H9 (cell line): ENCODE results near the gene PHACTR2. TPM values are rescaled to one million over a fixed set of nuclear protein-coding genes. Genes with fewer than 3 reads are reported as not detected.

ENCODE experiments used
- DNase-seq: peaks from one replicate; pipeline ENCODE4 v3.0.0-alpha.2; 2017
- H2AFZ ChIP-seq: one replicate; pipeline ENCODE4 v1.6.1; 2013; ENCODE audit warnings: mild to moderate bottlenecking, low read length, control low read depth, moderate library complexity
- H2AK5ac ChIP-seq: 2 replicates; pipeline ENCODE4 v1.6.1; 2013; ENCODE audit warnings: low read length, control low read depth, mixed read lengths; ENCODE audit not compliant: insufficient read length
- H2BK120ac ChIP-seq: one replicate; pipeline ENCODE4 v1.6.1; 2013; ENCODE audit warnings: low read depth, mild to moderate bottlenecking, low read length, control low read depth, inconsistent platforms; ENCODE audit not compliant: poor library complexity, severe bottlenecking
- H2BK12ac ChIP-seq: 2 replicates; pipeline ENCODE4 v1.6.1; 2013; ENCODE audit warnings: low read length, control low read depth, mixed read lengths, low read depth; ENCODE audit not compliant: insufficient read length
- H2BK15ac ChIP-seq: 2 replicates; pipeline ENCODE4 v1.6.1; 2013; ENCODE audit warnings: low read depth, low read length, control low read depth
- H2BK20ac ChIP-seq: one replicate; pipeline ENCODE4 v1.6.1; 2013; ENCODE audit warnings: low read depth, mild to moderate bottlenecking, low read length, control low read depth, inconsistent platforms; ENCODE audit not compliant: poor library complexity, severe bottlenecking
- H2BK5ac ChIP-seq: 2 replicates; pipeline ENCODE4 v1.6.1; 2013; ENCODE audit warnings: low read length, control low read depth, mixed read lengths; ENCODE audit not compliant: insufficient read length
- H3K14ac ChIP-seq: 2 replicates; pipeline ENCODE4 v1.6.1; 2013; ENCODE audit warnings: low read length, control low read depth; ENCODE audit not compliant: insufficient read depth
- H3K18ac ChIP-seq: 2 replicates; pipeline ENCODE4 v1.6.1; 2013; ENCODE audit warnings: low read depth, mild to moderate bottlenecking, mixed read lengths, low read length, control low read depth; ENCODE audit not compliant: insufficient read length
- H3K23ac ChIP-seq: 2 replicates; pipeline ENCODE4 v1.6.1; 2013; ENCODE audit warnings: low read length, control low read depth, mixed read lengths, low read depth; ENCODE audit not compliant: insufficient read length
- H3K23me2 ChIP-seq: 2 replicates; pipeline ENCODE4 v1.6.1; 2013; ENCODE audit warnings: low read depth, mild to moderate bottlenecking, mixed read lengths, low read length, control low read depth; ENCODE audit not compliant: insufficient read length, poor library complexity, severe bottlenecking
- H3K27ac ChIP-seq: 2 replicates; pipeline ENCODE4 v1.5.1; 2013; ENCODE audit warnings: low read length, control low read depth, mixed read lengths, low read depth; ENCODE audit not compliant: insufficient read length
- H3K27me3 ChIP-seq: 2 replicates; pipeline ENCODE4 v1.6.1; 2013; ENCODE audit warnings: low read length, control low read depth, inconsistent platforms; ENCODE audit not compliant: insufficient read depth
- H3K4ac ChIP-seq: 2 replicates; pipeline ENCODE4 v1.6.1; 2013; ENCODE audit warnings: low read depth, mild to moderate bottlenecking, control low read depth, inconsistent platforms, low read length, moderate library complexity
- H3K4me1 ChIP-seq: 2 replicates; pipeline ENCODE4 v1.6.1; 2013; ENCODE audit warnings: low read length, control low read depth, inconsistent platforms; ENCODE audit not compliant: insufficient read depth
- H3K4me2 ChIP-seq: 2 replicates; pipeline ENCODE4 v1.6.1; 2013; ENCODE audit warnings: low read length, control low read depth, mixed read lengths; ENCODE audit not compliant: insufficient read length, insufficient read depth
- H3K56ac ChIP-seq: 2 replicates; pipeline ENCODE4 v1.6.1; 2013; ENCODE audit warnings: low read depth, mild to moderate bottlenecking, mixed read lengths, low read length, control low read depth; ENCODE audit not compliant: insufficient read length
- H3K79me1 ChIP-seq: 2 replicates; pipeline ENCODE4 v1.6.1; 2013; ENCODE audit warnings: low read depth, mild to moderate bottlenecking, moderate library complexity, low read length, control low read depth, inconsistent platforms; ENCODE audit not compliant: insufficient read depth, poor library complexity, severe bottlenecking
- H3K79me2 ChIP-seq: 2 replicates; pipeline ENCODE4 v1.6.1; 2013; ENCODE audit warnings: low read length, control low read depth, inconsistent platforms; ENCODE audit not compliant: insufficient read depth
- H3K9ac ChIP-seq: 2 replicates; pipeline ENCODE4 v1.6.1; 2013; ENCODE audit warnings: low read length, control low read depth, mixed read lengths; ENCODE audit not compliant: insufficient read length; ENCODE audit errors: extremely low read depth
- H3K9me3 ChIP-seq: one replicate; pipeline ENCODE4 v1.6.1; 2013; ENCODE audit warnings: low read depth, low read length, inconsistent platforms; ENCODE audit not compliant: control insufficient read depth
- H3T11ph ChIP-seq: one replicate; pipeline ENCODE4 v1.6.1; 2013; ENCODE audit warnings: mild to moderate bottlenecking, low read length, control low read depth, inconsistent platforms
- H4K20me1 ChIP-seq: one replicate; pipeline ENCODE4 v1.6.1; 2013; ENCODE audit not compliant: control insufficient read depth, insufficient read length, insufficient read depth
- H4K5ac ChIP-seq: 2 replicates; pipeline ENCODE4 v1.6.1; 2013; ENCODE audit warnings: low read depth, mild to moderate bottlenecking, mixed read lengths, low read length, control low read depth; ENCODE audit not compliant: insufficient read length
- H4K8ac ChIP-seq: replicated peaks from 2 replicates; pipeline ENCODE4 v1.6.1; 2013; ENCODE audit warnings: low read length, control low read depth, mixed read lengths, low read depth; ENCODE audit not compliant: insufficient read length
- H4K91ac ChIP-seq: 2 replicates; pipeline ENCODE4 v1.6.1; 2013; ENCODE audit warnings: low read depth, mild to moderate bottlenecking, moderate library complexity, mixed read lengths, low read length, control low read depth; ENCODE audit not compliant: insufficient read length
- H3K27ac Mint-ChIP-seq, 3 experiments: 2 replicates in 2 of 3; 3 replicates in 1 of 3; pipeline ENCODE4 v1.8.0; 2020 to 2021; ENCODE audit warnings: mixed read lengths in 3 of 3, mild to moderate bottlenecking in 1 of 3, moderate library complexity in 1 of 3
- H3K27me3 Mint-ChIP-seq: 2 replicates; pipeline ENCODE4 v1.8.0; 2021; ENCODE audit warnings: low read depth, mild to moderate bottlenecking, moderate library complexity, mixed read lengths
- H3K36me3 Mint-ChIP-seq, 3 experiments: 2 replicates in 2 of 3; 3 replicates in 1 of 3; pipeline ENCODE4 v1.8.0; 2020 to 2021; ENCODE audit warnings: low read depth in 3 of 3, mixed read lengths in 3 of 3; ENCODE audit not compliant: insufficient read depth in 1 of 3
- H3K4me1 Mint-ChIP-seq, 2 experiments: 2 replicates each; pipeline ENCODE4 v1.8.0; 2020; ENCODE audit warnings: mixed read lengths in 2 of 2
- H3K4me3 Mint-ChIP-seq, 2 experiments: 2 replicates in 1 of 2; 3 replicates in 1 of 2; pipeline ENCODE4 v1.8.0; 2020 to 2021; ENCODE audit warnings: mild to moderate bottlenecking in 2 of 2, mixed read lengths in 2 of 2, moderate library complexity in 1 of 2
- H3K9me3 Mint-ChIP-seq, 2 experiments: 2 replicates in 1 of 2; 3 replicates in 1 of 2; pipeline ENCODE4 v1.8.0; 2020; ENCODE audit warnings: mild to moderate bottlenecking in 2 of 2, mixed read lengths in 2 of 2, moderate library complexity in 1 of 2
- CTCF ChIP-seq: fragments of 200-600 bp; sonication (generic); conservative IDR thresholded peaks from 3 replicates; pipeline ENCODE4 v1.8.0; 2021; ENCODE audit warnings: antibody characterized with exemption, mild to moderate bottlenecking
- WGBS: extraction: QIAGEN DNeasy Blood & Tissue Kit; methylation state at CpG from one replicate; pipeline ENCODE4 v1.1.7; 2013; ENCODE audit warnings: missing lambda C conversion rate, low lambda C conversion rate, mixed read lengths; ENCODE audit not compliant: insufficient read length; ENCODE audit errors: extremely low coverage; 5-methylcytosine and 5-hydroxymethylcytosine counted together
- total RNA-seq: library from RNA; stranded (reverse); gene quantifications from 2 replicates; pipeline ENCODE4 v1.2.1, GENCODE V29; 2021

PHACTR2 gene
- total RNA-seq, 1 experiment from 2014 or later: 131 TPM

- Mint-ChIP-seq H3K36me3 (peaks cover 9 to 40% (median 13%) of the 10 kb centered on the region in 3 experiments; a peak in 5 of 7 replicates), H3K27me3 (no peaks in the 10 kb centered on the region), H3K27ac (no peak overlapping the region; a peak in 1 of 7 replicates), H3K9me3 (no peaks in the 10 kb centered on the region), H3K4me3 (no peak overlapping the region), H3K4me1 (peaks cover 26 to 28% of the 10 kb centered on the region in 2 experiments)
- no peak overlapping the region for H3K14ac ChIP-seq
- H3T11ph ChIP-seq: no peak overlapping the region
- no peak overlapping the region for H3K27ac ChIP-seq
- no peak overlapping the region for H2AFZ ChIP-seq
- no peaks in the 10 kb centered on the region for H3K27me3 ChIP-seq
- no peak overlapping the region for H3K56ac ChIP-seq
- no peaks in the 10 kb centered on the region for H3K79me2 ChIP-seq
- no peak overlapping the region for H3K4ac ChIP-seq
- H2BK15ac ChIP-seq: no peak overlapping the region
- H3K79me1 ChIP-seq: no peaks in the 10 kb centered on the region
- H2BK12ac ChIP-seq: no peak overlapping the region
- DNase-seq: no peak
- H4K91ac ChIP-seq: no peak overlapping the region
- no CpG with 5 or more reads among the region's 4 CpGs for WGBS
- H3K18ac ChIP-seq: no peak overlapping the region
- no peak overlapping the region for H3K4me2 ChIP-seq
- peaks cover 6% of the 10 kb centered on the region for H3K4me1 ChIP-seq
- H3K9me3 ChIP-seq: no peaks in the 10 kb centered on the region
- no peak overlapping the region for H2BK5ac ChIP-seq
- no peak overlapping the region for H4K5ac ChIP-seq
- H3K23me2 ChIP-seq: no peaks in the 10 kb centered on the region
- no peak overlapping the region for H4K8ac ChIP-seq
- H2BK120ac ChIP-seq: no peak overlapping the region
- H3K9ac ChIP-seq: no peak overlapping the region
- H3K23ac ChIP-seq: no peak overlapping the region
- no peaks in the 10 kb centered on the region for H4K20me1 ChIP-seq
- TF ChIP-seq CTCF: no peak
- no peak overlapping the region for H2BK20ac ChIP-seq
- no peak overlapping the region for H2AK5ac ChIP-seq
Measured at GRCh38 chr6:143754204-143754603, 76.4 kb downstream of the PHACTR2 start.
